ENCODE data around the gene CHST11.

CHST11 gene

DNA sequence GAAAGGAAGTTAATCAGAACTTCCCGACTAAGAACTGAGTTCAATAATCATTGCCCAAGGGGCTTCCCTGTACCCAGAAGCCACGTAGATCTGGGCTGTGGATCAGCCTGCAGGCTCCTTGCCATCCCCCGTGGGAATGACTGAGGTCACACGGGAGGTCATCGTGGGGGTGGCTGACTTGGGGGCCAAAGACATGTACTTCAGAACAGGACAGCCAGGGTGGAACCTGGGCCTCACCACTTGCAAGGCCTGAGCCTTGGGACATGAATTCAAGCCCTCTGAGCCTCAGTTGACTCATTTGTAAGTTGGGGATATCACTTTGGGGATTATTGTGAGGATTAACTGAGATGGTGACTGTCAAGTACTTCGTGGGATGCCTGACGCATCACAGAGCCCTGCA lies 280.4 kb downstream of the CHST11 start:
- TF ChIP-seq, protein P1, sequence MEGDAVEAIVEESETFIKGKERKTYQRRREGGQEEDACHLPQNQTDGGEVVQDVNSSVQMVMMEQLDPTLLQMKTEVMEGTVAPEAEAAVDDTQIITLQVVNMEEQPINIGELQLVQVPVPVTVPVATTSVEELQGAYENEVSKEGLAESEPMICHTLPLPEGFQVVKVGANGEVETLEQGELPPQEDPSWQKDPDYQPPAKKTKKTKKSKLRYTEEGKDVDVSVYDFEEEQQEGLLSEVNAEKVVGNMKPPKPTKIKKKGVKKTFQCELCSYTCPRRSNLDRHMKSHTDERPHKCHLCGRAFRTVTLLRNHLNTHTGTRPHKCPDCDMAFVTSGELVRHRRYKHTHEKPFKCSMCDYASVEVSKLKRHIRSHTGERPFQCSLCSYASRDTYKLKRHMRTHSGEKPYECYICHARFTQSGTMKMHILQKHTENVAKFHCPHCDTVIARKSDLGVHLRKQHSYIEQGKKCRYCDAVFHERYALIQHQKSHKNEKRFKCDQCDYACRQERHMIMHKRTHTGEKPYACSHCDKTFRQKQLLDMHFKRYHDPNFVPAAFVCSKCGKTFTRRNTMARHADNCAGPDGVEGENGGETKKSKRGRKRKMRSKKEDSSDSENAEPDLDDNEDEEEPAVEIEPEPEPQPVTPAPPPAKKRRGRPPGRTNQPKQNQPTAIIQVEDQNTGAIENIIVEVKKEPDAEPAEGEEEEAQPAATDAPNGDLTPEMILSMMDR (IDR thresholded peaks at IDR 0.05; ENCODE audit: insufficient read depth, low read length, poor library complexity, severe bottlenecking): no peak
- TF ChIP-seq EZH2phosphoT487 (conservative IDR thresholded peaks at IDR 0.05; ENCODE audit: low read length): no peak
- no peak overlapping the region for H3K27ac ChIP-seq (ENCODE audit: low read depth, low read length)
- H4K20me1 ChIP-seq (ENCODE audit: low read depth, low read length): no peaks in the 10 kb centered on the region
- no peaks in the 10 kb centered on the region for H3F3A ChIP-seq (ENCODE audit: insufficient read depth)
- no peaks in the 10 kb centered on the region for H3K27me3 ChIP-seq (ENCODE audit: low read length)
- no peaks in the 10 kb centered on the region for H3K79me2 ChIP-seq (ENCODE audit: insufficient read depth, low read length)
- no peak overlapping the region for H2AFZ ChIP-seq (ENCODE audit: low read depth, low read length, severe bottlenecking)
- no peak overlapping the region for H3K4me3 ChIP-seq (ENCODE audit: insufficient read depth, low read length, poor library complexity, severe bottlenecking)
- H3K36me3 ChIP-seq (ENCODE audit: low read length): no peaks in the 10 kb centered on the region
- no peak overlapping the region for H3K9ac ChIP-seq (ENCODE audit: low read length)
- H3K4me2 ChIP-seq (ENCODE audit: low read depth, low read length, poor library complexity, severe bottlenecking): no peak overlapping the region
- no peaks in the 10 kb centered on the region for H3K9me2 ChIP-seq (replicated peaks; ENCODE audit: insufficient read depth, low read length)
- H3K9me3 ChIP-seq (ENCODE audit: insufficient read depth, low read length): no peaks in the 10 kb centered on the region

DNA sequence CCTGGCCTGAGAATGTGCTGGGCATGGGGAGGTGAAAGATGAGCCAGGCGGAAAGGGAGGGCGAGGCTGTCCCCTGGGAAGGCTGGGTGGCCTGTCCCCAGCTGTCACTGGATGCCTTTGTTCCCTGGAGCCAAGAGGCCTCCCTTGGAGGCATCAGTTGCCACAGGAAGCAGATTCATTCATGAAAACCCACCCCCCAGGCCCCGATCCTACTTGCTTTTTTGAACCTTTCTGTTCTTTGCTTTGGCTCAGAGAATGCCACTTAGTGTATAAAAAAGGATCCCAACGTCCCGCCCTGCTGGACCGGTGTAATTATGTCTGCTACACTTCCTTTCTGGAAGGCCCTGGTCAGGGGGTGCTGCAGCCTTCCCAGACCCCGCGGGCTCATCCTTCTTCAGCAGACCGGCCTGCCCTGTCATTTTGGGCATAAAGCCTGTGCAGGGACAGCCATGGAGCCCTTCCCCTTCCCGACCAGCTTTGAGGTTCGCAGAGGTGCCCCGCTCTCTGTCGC lies 281.1 kb downstream of the CHST11 start:
- Histone ChIP-seq H3K9me3 (ENCODE audit: insufficient read depth, low read length) (no peaks in the 10 kb centered on the region), H3K27me3 (ENCODE audit: low read length) (no peaks in the 10 kb centered on the region), H4K20me1 (ENCODE audit: low read depth, low read length) (no peaks in the 10 kb centered on the region), H3K9me2 (replicated peaks; ENCODE audit: insufficient read depth, low read length) (no peaks in the 10 kb centered on the region), H3K36me3 (ENCODE audit: low read length) (no peaks in the 10 kb centered on the region), H3K4me2 (ENCODE audit: low read depth, low read length, poor library complexity, severe bottlenecking) (no peak overlapping the region), H3F3A (ENCODE audit: insufficient read depth) (no peaks in the 10 kb centered on the region), H3K9ac (ENCODE audit: low read length) (no peak overlapping the region), H3K79me2 (ENCODE audit: insufficient read depth, low read length) (no peaks in the 10 kb centered on the region), H2AFZ (ENCODE audit: low read depth, low read length, severe bottlenecking) (no peak overlapping the region), H3K4me3 (ENCODE audit: insufficient read depth, low read length, poor library complexity, severe bottlenecking) (no peak overlapping the region), H3K27ac (ENCODE audit: low read depth, low read length) (no peak overlapping the region)
- TF ChIP-seq EZH2phosphoT487 (conservative IDR thresholded peaks at IDR 0.05; ENCODE audit: low read length): no peak
- TF ChIP-seq, protein P1 (IDR thresholded peaks at IDR 0.05; ENCODE audit: insufficient read depth, low read length, poor library complexity, severe bottlenecking): no peak

DNA sequence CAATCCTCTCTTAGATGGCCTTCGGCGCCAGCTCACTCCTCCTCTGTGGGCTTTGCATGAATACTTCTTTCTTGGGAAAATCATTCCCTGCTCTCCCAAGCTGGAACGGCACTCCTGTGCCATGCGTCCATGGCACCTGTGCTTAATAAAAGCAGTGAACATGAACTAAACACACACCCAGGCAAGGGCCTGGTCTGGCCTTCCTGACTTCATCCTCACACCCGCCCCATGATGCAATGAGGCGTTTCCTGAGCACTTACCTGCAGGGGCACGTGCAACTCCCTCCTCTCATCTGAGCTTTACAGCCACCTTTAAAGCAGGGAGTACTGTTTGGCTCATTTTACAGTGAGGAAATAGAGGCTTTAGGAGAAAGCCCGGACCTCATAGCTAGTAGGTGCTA lies 281.6 kb downstream of the CHST11 start:
- Histone ChIP-seq H3K27me3 (ENCODE audit: low read length) (no peaks in the 10 kb centered on the region), H3K4me2 (ENCODE audit: low read depth, low read length, poor library complexity, severe bottlenecking) (no peak overlapping the region), H3K9me3 (ENCODE audit: insufficient read depth, low read length) (no peaks in the 10 kb centered on the region), H4K20me1 (ENCODE audit: low read depth, low read length) (no peaks in the 10 kb centered on the region), H3K27ac (ENCODE audit: low read depth, low read length) (no peak overlapping the region), H3K9me2 (replicated peaks; ENCODE audit: insufficient read depth, low read length) (no peaks in the 10 kb centered on the region), H3K9ac (ENCODE audit: low read length) (no peak overlapping the region), H3F3A (ENCODE audit: insufficient read depth) (no peaks in the 10 kb centered on the region), H3K79me2 (ENCODE audit: insufficient read depth, low read length) (no peaks in the 10 kb centered on the region), H3K4me3 (ENCODE audit: insufficient read depth, low read length, poor library complexity, severe bottlenecking) (no peak overlapping the region), H3K36me3 (ENCODE audit: low read length) (no peaks in the 10 kb centered on the region), H2AFZ (ENCODE audit: low read depth, low read length, severe bottlenecking) (no peak overlapping the region)
- TF ChIP-seq, protein P1 (IDR thresholded peaks at IDR 0.05; ENCODE audit: insufficient read depth, low read length, poor library complexity, severe bottlenecking): no peak
- TF ChIP-seq EZH2phosphoT487 (conservative IDR thresholded peaks at IDR 0.05; ENCODE audit: low read length): no peak
